GM21528 (cell line): ENCODE measurements around the gene ZNF22.

Experiments
- ATAC-seq: cut with Tn5 transposase; IDR thresholded peaks from one replicate; pipeline ENCODE4 v1.9.1; 2021; ENCODE audit warnings: mild to moderate bottlenecking, moderate library complexity; ENCODE audit not compliant: unreplicated experiment, low FRiP score

The ZNF22 gene

DNA sequence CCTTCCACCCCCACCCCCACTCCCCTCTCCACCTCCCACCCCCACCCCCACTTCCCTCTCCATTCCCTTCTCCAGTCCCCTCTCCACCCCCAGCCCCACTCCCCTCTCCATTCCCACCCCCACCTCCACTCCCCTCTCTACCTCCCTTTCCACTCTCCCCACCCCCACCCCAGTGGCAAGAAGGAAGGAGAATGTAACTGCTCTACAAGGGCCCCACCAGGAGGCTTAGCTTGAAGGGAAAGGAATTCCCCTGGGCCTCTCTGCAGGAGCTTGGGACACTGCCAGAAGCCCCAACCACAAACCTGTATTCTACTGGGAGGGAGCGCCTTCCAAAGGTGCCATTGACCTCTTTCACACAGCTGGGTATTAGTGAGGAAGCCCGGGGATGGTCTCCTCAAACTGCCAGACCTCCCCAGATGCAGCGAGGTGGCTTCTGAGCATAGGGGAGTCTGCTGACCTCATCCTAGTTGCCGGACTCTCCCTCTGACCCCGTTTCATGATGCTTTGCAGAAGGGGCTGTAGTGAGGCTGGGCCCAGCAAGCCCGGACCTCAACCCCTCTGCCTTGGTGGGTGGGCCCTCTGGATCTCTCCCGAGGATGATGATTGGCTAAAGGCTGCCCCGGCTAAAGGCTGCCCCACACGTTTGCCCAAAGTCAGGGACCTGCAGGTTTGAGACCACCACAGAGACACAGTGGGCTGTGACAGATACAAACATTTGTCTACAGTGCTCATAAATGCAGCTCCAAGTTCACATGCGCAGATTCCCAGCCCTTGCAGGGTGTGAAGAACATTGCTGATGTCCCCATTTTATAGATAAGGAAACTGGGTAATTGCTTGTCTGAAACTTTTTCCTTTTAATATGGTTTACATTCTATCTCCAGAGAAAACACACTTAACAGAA lies 25.0 kb upstream of the ZNF22 start:
- no peak for ATAC-seq

DNA sequence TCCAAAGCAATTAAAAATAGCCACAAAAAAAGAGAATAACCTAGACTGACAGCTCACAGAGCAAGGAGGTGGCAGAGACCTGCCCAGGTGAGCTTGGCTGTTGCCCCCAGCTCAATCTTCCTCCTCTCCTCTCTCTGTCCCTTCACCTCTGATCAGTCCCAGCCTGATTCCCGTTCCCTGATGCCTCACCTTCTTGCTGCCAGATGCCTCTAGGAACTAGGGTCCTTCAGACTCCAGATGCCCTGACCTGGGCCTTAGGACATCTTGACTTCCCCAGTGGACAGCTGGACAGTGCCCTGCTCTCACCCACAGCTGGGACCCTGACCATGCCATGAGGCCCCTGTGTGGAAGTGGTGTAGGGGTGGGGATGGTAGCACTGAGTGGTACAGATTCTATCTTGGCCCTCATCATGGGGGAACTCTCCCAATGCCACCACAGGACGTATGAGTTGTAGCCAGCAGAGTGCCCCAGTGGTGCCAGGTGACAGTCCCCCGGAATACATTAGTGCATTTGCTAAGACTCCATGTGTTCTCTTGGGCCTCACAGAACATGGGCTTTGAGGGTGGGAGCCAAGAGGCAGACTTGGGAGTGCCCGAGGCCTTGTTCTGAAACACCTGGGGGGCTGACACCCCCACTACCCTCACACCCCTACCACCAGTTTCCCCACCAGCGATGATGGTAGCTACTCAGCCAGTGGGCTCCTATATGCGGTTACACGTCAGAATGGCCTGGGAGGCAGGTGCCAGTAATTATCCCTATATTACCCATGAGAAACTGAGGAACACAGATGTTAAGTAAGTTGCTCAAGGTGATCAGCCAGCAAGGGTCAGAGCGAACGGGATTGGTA lies 24.1 kb upstream of the ZNF22 start:
- ATAC-seq = no peak

DNA sequence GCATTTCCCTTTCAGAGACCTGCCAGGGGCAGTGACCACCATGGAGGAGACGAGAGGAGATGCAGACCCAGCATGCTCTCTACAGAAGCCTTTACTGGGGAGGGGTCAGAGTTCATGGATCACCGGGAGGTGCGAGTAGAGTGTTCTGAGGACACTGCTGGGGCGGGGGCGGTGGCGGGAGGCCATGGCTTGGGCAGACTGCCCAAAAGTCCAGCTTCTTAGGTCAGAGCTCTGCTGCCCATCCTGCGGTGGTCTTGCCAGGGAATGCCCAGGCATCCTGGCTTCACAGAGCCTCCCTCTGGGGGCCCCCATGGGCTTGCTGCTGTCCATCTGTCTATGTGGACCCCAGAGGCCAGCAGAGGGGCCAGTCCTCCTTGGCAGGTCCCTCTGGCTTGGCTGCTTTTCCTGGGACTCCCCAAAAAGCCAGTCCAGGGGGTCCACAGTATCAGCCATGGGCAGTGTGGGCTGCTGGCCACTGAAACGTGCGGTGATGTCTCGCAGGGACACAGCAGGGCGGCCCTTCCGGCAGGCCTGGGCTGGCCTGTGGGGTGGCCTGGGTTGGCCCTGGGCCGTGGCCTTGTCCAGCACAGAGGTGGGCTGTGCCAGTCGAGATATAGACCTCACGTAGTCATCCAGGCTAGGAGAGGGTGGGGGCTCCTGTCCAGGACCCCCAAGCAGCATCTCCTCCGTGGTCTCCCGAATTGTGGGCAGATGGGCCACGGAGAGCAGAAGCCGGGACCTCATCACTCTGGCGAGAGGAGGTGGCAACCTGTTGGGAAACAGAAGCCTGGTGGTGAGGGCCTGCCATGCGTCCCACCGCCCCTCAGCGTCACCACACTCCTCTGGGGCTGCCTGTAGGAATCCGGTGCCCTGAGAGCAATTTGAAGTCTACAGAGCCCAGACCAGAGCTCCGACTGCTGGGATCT lies 23.2 kb upstream of the ZNF22 start:
- no peak for ATAC-seq

DNA sequence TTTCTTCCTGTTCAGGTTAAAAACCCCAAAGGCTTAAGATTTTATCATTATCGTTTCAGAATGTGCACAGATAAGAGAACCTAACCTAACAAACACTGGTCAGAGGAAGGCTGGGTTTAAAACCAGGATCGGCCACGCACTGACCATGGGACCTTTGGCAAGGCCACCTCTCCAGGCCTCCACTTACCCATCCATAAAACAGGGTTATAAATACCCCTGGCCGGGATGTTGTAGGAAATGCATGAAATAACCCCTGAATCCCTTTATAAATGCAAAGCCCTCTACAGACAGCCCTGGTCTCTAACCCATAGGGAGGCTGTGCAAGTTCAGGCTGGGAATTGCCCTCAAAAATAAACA lies 22.5 kb upstream of the ZNF22 start:
- ATAC-seq = no peak

DNA sequence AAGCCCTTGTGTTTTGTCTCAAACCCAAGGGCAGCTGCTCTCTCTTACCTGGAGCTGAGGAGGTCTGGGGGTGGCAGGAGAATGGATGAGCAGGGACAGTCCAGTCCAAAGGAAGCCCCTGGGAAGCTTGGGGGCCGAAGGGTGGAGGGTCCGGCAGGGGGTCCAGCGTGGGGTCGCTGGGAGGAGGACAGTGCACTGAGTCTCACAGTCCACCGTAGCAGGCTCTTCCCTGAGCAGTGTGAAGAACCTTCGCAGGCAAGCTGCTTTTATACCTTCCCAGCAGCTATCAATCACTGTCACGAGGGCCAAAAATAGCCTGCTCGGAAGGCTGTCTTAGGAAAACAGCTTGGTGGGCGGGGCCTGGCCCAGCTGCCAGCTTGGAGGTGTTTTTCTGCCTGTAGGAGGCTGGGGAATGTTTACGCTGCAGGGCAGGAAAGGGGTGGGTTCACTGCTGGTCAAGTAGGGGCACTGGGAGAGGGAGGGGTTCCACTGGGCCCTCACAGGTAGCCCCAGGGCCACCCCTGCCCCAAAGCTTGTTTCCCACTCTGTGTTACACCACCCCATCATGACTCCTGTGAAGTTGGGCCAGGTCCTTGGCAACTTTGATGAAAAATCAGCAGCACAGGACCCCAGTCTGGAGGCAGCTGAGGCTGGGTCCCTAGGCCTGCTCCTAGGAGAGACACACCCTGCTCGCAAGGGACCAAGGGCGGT lies 22.0 kb upstream of the ZNF22 start, which contains the start of gene DEPP1:
Gene DEPP1, minus strand, starts transcription at position 240 of the 711 bp plus-strand sequence. CDS start 779 bp downstream, outside the sequence.
- ATAC-seq = no peak

DNA sequence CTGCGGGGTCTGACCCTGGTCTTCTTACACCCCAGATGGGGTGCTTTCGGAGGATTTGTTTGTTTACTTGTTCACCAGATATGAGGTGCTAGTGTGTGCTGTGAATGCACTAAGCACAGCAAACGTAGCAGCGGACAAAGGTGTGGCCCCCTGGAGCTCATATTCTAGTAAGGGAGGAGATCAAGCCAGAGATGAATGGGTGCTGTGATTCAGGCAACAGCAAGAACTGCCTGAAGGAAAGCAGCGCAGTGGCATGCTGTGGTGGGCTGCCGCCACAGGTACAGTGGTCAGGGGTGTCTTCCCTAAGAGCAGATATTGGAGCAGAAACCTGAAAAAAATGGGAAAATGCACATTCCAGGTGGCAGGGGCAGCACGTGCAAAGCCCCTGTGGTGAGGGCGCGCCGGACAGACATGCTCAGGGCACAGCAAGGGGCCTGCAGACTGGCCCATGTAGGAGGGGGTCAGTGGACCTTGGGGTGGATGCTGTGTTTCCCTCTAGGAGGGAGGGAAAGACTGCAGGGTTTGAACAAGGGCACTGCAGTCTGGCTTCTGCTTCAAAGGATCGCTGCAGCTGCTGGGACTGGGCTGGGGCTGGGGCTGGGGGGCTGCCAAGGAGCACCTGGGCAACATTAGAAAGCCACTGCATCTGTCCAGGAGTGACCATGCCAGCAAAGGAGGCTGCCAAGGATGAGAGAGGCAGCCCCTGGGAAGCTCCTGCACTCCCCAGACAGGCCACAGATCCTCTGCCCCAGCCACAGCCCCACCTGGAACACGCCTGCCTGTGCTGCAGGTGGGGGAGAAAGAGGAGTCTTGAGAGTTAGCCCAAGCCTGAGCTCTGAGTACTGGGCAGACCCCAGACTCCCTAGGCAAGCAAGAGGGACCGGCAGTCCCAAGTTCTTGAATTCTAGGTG lies 21.2 kb upstream of the ZNF22 start:
- no peak for ATAC-seq

DNA sequence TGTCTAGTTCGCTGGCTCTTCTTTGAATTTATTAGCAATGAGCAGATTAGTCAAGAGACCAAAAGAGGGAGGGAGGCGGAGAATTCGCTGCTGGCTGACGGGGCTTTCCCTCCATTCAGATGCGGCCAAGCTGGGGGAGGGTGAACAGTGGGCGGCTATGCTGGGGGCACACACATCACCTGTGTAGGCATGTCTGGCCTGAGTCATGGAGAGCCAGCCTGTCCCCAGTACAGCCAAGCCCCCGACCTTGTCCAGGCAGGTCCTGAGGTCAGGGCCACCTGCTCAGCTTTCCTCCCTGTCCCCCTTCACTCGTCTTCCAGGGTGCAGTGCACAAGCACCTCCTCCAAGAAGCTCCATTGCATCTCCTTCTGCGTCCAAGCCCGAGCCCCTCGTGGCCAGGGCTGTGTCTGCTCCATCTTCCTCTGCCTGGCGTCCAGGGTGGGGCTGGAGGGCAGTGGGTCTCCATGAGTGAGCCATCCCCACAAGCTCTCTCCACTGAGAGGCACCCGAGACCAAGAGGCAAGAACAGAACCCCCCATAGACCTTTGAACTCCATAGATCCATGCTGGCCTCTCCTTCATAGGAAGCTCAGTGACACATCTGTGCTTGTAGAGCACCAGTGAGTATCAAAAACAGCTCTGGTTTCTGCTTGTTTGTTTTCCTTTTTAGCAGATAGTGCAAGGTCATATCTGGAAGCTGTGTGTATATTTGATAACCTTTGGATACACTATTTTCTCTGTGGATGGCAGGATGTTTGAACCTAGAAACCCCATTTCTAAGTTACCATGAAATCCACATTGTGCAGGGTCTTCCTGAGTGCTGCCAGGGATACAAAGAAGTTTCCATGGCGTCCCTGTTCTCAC lies 20.2 kb upstream of the ZNF22 start:
- ATAC-seq = no peak

DNA sequence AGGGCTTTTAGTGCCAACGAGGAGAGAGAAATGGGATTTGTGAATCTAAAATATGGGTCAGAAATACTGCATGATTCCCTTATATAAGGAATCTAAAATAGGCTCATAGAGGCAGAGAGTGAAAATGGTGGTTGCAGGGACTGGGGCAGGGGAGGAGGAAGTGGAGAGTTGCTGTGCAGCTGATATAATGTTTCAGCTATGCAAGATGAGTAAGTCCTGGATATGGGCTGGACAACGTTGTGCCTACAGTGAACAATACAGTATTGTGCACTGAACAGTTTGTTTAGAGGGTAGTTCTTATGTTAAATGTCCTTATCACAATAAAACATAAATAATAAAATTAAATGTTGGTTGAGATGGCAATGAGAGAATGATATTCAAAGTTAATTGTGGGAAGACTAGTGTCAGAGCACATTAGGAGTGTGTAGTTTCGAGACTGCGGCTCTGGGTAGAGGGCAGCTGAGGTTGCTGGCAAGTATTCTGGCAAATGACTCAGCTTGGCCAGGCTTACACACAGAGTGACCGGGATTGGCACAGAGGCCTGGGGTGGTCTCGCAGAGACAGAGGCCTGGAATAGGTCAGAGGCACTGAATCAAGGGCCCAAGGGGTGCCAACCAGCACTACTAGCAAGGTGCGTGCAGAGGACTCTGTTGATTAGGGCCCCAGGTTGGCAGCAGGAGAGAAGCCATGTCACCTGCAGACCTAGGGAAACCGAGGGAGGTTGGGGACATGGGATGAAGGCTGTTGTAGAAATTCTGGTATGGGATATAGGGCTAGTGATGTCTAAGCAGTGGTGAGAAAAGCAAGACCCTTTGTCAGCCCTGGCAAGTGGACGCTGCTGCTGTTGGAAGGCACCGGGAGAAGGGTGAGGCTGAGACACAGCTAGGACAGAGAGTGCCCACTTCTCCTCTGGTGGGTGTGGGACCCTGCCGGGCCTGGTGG lies 19.3 kb upstream of the ZNF22 start:
- peak; percentile 58 for ATAC-seq

DNA sequence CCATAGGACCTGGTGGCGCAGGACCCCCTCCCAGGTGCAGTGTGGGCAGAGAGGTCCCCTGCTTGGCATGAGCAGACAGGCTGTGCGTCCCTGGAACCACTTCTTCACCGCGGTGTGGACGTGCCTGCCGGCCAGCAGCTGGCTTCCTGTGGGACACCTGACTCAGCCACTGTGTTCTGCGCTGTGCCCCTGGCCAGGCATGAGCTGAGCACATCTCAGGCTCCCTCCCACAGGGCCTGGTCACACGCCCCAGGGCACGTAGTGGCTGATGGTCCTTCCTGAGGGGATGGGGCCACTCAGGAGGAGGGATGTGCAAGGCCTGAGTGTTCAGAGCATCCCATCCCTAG lies 18.6 kb upstream of the ZNF22 start:
- no peak for ATAC-seq

DNA sequence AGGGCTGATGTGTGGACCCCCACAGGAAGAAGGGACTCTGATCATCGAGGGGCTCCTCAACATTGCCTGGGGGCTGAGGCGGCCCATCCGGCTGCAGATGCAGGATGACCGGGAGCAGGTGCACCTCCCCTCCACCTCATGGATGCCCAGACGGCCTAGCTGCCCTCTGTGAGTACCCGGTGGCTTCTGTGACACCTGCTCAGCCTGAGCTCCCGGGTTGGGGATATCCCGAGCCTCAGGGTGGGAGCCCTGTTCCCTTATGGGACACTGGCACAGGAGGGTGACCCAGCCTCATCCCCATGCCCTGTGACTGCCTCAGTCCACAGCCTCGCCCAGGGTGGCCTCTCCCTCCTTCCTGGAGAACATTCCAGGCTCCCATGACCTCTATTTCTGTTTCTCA lies 18.2 kb upstream of the ZNF22 start:
- no peak for ATAC-seq

DNA sequence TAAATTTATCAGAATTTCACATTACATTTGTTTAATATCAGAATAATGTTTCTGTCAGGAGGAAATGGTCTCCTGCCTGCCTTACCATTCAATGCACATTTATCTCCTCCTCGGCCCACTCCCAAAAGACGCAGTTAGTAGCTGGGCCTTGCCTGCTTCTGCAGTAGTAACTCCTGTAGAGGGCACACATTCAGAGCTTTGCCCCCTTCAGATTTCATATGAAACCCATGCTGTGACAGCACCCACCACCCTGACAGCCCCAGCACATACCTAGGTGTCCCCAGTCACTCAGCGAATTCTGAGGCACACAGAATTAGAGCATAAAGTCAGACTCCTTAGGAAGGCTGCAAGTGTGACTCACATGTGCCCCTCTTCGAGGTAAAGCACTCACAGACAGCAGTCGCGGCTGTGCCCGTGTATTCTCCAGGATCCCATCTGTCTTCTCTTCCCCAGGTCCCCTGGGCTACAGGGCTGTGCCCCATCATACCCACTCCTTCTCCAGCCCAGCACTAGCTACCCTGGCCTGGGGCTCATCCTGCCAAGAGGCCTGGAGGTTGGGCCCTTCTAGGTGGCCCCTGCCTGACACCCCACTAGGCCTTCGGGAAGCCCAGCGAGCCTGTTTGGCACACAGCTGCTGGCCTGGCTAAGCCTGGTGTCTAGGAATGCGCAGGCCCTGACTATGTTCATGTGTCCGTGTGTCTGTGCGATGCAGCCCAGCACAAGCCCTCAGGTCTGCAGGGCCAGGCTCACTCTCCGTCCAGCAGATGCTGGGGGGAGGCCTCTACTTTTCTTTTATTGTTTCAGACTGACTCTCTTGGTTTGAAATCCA lies 17.4 kb upstream of the ZNF22 start:
- no peak for ATAC-seq

DNA sequence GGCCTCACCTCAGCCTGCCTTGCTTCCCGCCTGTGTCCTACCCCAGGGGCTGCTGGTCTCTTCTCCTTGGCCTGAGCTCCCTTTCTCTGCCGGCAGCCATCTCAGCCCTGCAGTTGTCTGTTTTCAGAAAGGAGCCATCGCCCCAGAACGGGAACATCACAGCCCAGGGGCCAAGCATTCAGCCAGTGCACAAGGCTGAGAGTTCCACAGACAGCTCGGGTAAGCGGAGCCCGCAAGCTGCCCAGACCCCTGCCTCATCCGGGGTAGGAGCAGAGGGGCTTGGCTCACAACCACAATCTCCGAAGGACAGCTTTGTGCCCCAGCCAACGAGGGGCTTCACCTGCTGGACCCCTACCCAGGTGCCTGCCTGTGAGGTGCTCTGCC lies 16.8 kb upstream of the ZNF22 start:
- ATAC-seq = no peak

DNA sequence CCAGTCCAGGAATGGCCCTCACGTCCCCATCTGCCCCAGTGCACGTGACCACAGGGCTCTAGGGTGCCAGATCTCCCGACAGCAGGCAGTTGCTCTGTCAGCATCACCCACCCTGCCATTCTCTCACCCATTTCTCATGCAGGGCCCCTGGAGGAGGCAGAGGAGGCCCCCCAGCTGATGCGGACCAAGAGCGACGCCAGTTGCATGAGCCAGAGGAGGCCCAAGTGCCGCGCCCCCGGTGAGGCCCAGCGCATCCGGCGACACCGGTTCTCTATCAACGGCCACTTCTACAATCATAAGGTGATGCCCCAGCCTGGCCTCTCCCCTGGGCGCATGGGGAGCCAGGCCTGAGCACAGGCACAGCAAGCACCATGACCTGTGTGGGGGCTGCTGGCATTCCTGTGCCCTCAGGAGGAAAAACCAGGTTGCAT lies 16.0 kb upstream of the ZNF22 start:
- ATAC-seq = no peak

DNA sequence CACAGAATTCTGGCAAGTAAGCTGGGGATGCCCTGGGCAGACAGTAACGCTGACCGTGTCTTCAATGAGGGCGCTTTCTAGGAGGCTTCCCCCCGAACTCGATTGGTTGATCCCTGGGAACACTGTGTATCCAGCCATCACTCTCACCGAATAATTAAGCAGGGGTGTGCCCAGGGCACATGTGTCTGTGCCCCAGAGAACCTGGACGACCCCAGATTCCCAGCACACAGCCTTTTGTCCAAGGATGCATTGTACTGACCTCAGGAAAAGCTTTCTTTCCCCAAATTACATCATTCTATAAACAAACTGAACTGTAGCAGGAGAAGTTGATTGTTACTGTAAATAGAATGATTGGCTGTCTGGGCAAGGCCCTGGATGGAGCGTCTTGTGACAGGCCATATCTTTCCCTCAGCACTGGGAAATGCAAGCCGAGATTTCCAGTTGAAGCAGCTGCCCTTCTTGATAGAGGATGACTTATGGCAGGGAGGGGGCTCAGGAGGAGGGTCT lies 15.5 kb upstream of the ZNF22 start:
- ATAC-seq = no peak

DNA sequence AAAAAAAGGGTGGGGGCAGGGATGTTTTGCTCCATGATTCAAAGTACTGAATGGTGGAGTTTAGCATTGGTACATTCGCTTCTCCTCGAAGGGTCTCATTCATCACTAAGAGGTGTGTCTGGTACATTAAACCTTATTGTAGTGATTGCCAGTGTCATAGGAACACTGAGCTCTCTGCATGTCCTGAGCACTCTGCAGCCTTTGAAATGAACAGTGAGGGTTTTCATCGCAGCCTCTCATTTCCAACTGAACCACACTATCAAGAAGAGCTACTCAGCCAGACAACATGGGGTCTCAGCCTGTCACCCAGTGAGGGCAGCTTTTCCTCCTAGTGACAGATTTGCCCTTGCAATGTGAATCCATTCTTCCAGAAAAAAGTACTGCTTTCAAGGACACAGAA lies 14.5 kb upstream of the ZNF22 start:
- ATAC-seq = no peak

DNA sequence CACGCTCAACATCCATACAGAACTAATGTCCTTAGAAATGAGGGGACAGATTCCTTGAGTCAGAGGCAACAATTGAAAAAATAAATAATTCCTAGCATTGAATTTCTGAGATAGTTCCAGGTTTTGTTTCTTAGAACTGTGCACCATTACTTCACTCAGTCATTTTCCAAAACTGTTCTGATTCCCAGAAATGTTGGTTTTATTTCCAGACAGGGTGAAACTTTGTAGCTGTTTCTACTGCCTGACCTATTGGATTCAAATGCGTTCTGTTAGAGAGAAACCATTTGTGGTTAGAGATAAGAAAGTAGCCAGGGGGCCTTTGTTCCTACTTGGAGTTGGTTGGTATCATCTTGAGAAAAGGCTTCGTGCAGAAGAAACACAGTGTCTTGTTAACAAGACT lies 14.1 kb upstream of the ZNF22 start:
- ATAC-seq = no peak
